ENCODE measurements around the gene STARD3.

- TF ChIP-seq RFX5 (IDR thresholded peaks at IDR 0.05; ENCODE audit: low read depth, low read length) (no peak), ZNF513 (CRISPR knock-in tag; conservative IDR thresholded peaks at IDR 0.05) (no peak), ZNF274 (CRISPR knock-in tag; IDR thresholded peaks at IDR 0.05) (no peak), BRF2 (CRISPR knock-in tag; IDR thresholded peaks at IDR 0.05) (no peak)
Observed at GRCh38 chr17:39629898-39630297, 7.0 kb upstream of the STARD3 start.

Data from HepG2 (cell line).